HCEC 1CT (cell line): ENCODE measurements around the gene CBY2.
"Not testable (repeated sequence)": the region's sequence is repeated elsewhere in the genome, so short reads cannot be mapped to it uniquely, and the experiment has no call there.

Experiments used
- DNase-seq: peaks from one replicate; pipeline ENCODE4 v3.0.0-alpha.2; 2017

The CBY2 gene

GRCh38 chr13:45748941-45749759 is 47.0 kb downstream of the CBY2 start:
- no peak for DNase-seq

- no peak for DNase-seq
Observed at GRCh38 chr13:45750566-45750965, 48.4 kb downstream of the CBY2 start.

- DNase-seq, result no peak
Observed at GRCh38 chr13:45751885-45752284, 49.8 kb downstream of the CBY2 start.

- no peak for DNase-seq
Observed at GRCh38 chr13:45752510-45752909, 50.4 kb downstream of the CBY2 start.

GRCh38 chr13:45756498-45756897 is 54.4 kb downstream of the CBY2 start:
- DNase-seq, result not testable (repeated sequence)

GRCh38 chr13:45757589-45757988 is 55.5 kb downstream of the CBY2 start:
- not testable (repeated sequence) for DNase-seq

- no peak for DNase-seq
Observed at GRCh38 chr13:45763419-45763818, 61.3 kb downstream of the CBY2 start.
